WERI-Rb-1 (cell line): ENCODE measurements around the gene KSR1.

ENCODE experiments used
- DNase-seq: peaks from one replicate; pipeline ENCODE4 v3.0.0-alpha.2; 2020
- H3K27ac ChIP-seq: fragments of 250-450 bp; sonication (Bioruptor Pico); 2 replicates; pipeline ENCODE4 v1.5.1; 2020; ENCODE audit warnings: mild to moderate bottlenecking, moderate library complexity
- H3K27me3 ChIP-seq: fragments of 250-450 bp; sonication (Bioruptor Pico); 2 replicates; pipeline ENCODE4 v1.5.1; 2021; ENCODE audit warnings: mild to moderate bottlenecking, low read depth, moderate library complexity; ENCODE audit not compliant: insufficient read depth, severe bottlenecking
- H3K36me3 ChIP-seq: fragments of 250-450 bp; sonication (Bioruptor Pico); 2 replicates; pipeline ENCODE4 v1.5.1; 2020; ENCODE audit warnings: mild to moderate bottlenecking, moderate library complexity
- H3K4me3 ChIP-seq: 2 replicates; pipeline ENCODE4 v1.5.1; 2011; ENCODE audit warnings: low read depth, mild to moderate bottlenecking, control low read depth, low read length
- H3K9me3 ChIP-seq: fragments of 250-450 bp; sonication (Bioruptor Pico); 2 replicates; pipeline ENCODE4 v1.5.1; 2021; ENCODE audit warnings: mild to moderate bottlenecking, moderate library complexity; ENCODE audit not compliant: severe bottlenecking
- TF ChIP-seq, protein P1 (sequence below): IDR thresholded peaks from 2 replicates; pipeline ENCODE4 v1.5.1; 2011; ENCODE audit warnings: low read depth, mild to moderate bottlenecking, control low read depth, inconsistent platforms, low read length

Gene KSR1

DNA sequence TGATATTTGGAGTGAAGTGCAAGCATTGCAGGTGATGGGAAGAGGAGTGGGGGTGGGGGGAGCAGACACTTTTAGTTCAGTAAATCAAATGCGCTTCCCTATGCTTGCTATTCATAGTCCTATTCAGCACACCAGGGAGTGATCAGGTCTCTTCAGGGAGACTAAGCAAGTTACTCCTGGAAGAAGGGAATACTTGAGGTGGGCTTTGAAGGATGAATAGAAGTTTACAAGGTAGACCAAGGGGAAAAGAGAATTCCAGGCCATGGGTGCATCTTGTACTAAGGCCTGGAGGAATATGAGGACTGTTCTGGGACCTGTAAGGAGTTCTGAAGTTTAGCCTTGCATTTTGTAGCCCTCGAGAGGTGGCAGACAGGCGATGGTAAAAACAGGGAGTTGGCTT, 134.6 kb downstream of the KSR1 start:
- TF ChIP-seq, protein P1, sequence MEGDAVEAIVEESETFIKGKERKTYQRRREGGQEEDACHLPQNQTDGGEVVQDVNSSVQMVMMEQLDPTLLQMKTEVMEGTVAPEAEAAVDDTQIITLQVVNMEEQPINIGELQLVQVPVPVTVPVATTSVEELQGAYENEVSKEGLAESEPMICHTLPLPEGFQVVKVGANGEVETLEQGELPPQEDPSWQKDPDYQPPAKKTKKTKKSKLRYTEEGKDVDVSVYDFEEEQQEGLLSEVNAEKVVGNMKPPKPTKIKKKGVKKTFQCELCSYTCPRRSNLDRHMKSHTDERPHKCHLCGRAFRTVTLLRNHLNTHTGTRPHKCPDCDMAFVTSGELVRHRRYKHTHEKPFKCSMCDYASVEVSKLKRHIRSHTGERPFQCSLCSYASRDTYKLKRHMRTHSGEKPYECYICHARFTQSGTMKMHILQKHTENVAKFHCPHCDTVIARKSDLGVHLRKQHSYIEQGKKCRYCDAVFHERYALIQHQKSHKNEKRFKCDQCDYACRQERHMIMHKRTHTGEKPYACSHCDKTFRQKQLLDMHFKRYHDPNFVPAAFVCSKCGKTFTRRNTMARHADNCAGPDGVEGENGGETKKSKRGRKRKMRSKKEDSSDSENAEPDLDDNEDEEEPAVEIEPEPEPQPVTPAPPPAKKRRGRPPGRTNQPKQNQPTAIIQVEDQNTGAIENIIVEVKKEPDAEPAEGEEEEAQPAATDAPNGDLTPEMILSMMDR: no peak
- H3K36me3 ChIP-seq: peaks cover 30% of the 10 kb centered on the region
- no peaks in the 10 kb centered on the region for H3K27me3 ChIP-seq
- H3K9me3 ChIP-seq: no peaks in the 10 kb centered on the region
- no peak overlapping the region for H3K4me3 ChIP-seq
- DNase-seq: no peak
- no peak overlapping the region for H3K27ac ChIP-seq

DNA sequence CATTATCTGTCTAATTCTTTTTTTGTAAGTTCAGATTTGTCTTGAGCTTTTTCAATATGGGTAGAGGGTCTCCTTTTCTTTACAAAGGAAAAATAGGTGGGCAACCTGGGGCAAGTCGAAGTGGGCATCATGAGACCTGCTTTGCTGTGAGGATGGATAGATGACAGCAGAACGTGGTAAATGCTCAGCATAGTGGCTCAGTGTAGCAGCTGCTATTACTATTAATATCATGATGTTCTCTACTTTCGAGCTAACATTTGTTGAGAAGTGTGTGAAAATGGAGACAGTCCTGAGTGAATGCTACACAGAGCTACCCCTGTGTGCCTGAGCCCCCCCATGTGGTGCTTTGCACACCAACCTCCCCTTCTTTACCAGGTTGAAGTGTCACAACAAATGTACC, 135.7 kb downstream of the KSR1 start:
- TF ChIP-seq, protein P1: no peak
- H3K4me3 ChIP-seq: no peak overlapping the region
- no peak for DNase-seq
- H3K36me3 ChIP-seq: peaks cover 30% of the 10 kb centered on the region
- H3K9me3 ChIP-seq: no peaks in the 10 kb centered on the region
- H3K27ac ChIP-seq: no peak overlapping the region
- H3K27me3 ChIP-seq: no peaks in the 10 kb centered on the region

DNA sequence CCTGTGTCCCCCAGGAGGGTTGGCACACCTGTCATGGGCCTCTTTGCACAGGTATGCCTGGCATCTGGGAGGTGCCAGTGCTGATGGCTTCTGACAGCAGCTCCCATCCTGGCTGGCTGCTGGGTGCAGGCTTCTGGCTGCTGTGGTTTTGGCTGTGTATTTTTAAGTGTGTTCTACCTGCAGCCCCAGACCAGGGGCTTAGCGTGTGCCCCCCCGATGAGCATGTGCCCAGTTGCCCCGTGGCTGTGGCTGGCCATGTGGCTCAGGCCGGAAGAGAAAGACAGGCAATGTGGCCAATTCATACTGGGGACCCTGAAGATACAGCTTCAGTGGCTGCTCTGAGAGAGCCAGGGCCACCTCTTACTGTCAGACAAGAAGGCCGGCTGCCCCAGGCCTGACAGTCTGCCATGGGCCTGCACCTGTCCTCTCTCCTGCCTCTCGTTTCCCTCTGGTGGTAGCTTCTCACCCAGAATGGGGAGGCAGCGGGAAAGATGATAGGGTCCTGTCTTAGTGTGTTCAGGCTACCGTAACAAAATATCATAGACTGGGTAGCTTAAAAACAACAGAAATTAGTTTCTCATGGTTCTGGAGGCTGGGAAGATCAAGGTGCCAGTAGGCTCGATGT, 137.1 kb downstream of the KSR1 start:
- Histone ChIP-seq H3K36me3 (peaks cover 38% of the 10 kb centered on the region), H3K9me3 (no peaks in the 10 kb centered on the region), H3K27ac (no peak overlapping the region), H3K4me3 (no peak overlapping the region), H3K27me3 (no peaks in the 10 kb centered on the region)
- TF ChIP-seq, protein P1: no peak
- DNase-seq: no peak

DNA sequence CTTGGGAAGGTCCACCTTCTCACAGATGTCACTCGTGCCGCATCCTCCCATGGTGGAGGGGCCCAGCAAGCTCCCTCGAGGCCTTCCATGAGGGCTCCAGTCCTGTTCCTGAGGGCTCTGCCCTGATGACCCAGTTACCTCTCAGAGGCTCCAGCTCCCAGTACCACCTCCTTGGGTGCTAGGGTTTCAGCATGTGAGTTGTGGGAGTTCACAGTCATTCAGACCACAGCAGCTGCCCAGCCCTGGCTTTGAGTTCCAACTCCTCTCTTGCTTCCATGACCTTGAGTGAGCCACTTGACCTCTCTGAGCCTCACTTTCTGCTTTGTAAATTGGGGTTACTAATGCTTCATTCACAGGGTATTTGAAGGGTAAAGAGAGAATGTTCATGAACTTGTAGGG, 137.6 kb downstream of the KSR1 start:
- no peaks in the 10 kb centered on the region for H3K27me3 ChIP-seq
- no peak overlapping the region for H3K27ac ChIP-seq
- no peak overlapping the region for H3K4me3 ChIP-seq
- TF ChIP-seq, protein P1: no peak
- no peaks in the 10 kb centered on the region for H3K9me3 ChIP-seq
- no peak for DNase-seq
- H3K36me3 ChIP-seq: peaks cover 37% of the 10 kb centered on the region

DNA sequence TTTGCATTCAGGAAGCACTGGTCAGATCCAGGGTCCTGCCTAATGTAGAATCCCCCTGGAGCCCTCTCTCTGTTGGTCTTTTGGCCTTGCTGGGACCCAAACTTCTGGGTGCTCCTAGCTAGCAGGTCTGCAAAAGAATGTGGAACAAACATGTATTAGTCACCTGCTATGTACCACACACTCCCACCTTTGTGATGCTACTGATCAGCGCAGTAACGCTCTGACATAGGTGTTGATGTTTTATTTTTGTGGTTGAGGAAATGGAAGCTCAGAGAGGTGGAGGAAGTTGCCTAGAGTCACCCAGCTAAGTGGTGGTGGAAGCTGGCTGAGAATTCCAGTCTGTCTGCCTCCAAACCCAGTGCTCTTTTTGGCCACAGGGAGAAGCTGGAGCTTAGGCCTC, 139.0 kb downstream of the KSR1 start:
- no peaks in the 10 kb centered on the region for H3K27me3 ChIP-seq
- TF ChIP-seq, protein P1: no peak
- no peaks in the 10 kb centered on the region for H3K9me3 ChIP-seq
- H3K27ac ChIP-seq: no peak overlapping the region
- H3K4me3 ChIP-seq: no peak overlapping the region
- no peak for DNase-seq
- peaks cover 41% of the 10 kb centered on the region for H3K36me3 ChIP-seq

DNA sequence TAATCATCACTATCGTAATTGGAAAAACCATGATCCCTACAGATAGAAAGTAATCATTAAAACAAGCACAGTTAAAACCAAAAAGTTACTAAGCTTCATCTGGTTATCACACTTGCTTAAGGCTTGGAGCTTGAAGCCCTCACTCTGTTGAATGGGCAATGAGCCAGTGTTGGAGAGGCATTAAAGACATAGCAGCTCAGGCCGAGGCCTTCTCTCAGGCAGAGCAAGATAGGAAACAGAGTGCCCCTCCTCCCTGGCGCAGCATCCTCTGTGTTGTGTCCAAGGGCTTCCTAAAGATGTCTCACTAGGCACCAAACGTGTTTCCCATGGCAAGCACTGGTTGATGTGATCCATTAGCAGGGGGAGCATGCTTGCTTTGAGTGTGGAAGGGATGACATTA, 139.8 kb downstream of the KSR1 start:
- no peak for DNase-seq
- Histone ChIP-seq H3K9me3 (no peaks in the 10 kb centered on the region), H3K36me3 (peaks cover 49% of the 10 kb centered on the region)

More for the DNA sequence above, 139.8 kb downstream of the KSR1 start:
- H3K4me3 ChIP-seq: no peak overlapping the region
- TF ChIP-seq, protein P1: no peak
- H3K27ac ChIP-seq: no peak overlapping the region
- H3K27me3 ChIP-seq: no peaks in the 10 kb centered on the region
